ENCODE measurements around the gene RGS9. TPM values are rescaled to one million over a fixed set of nuclear protein-coding genes. Genes with fewer than 3 reads are reported as not detected.

RGS9 gene
- total and polyA plus RNA-seq, 10 of the 15 experiments (the other 5 are each of a cell fraction or from before 2014, with no cell fraction given) = 1.1 to 10.6 (median 5.6) TPM

DNA sequence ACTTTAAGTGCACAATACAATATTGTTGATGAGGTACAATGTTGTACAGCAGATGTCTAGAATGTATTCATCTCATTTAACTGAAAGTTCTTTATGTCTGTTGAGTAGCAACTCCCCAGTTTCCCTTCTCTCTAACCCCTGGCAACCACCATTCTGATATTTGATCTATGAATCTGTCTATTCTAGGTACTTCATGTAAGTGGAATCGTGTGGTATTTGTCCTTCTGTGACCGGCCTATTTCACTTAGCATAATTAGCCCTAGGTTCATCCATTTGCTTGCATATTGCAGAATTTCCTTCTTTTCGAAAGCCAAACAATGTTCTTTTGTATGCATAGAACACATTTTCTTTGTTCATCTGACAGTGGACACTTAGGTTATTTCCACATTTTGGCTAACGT lies 10.8 kb downstream of the RGS9 start:
- BruUV-seq (replicated peaks) = no TSS peak
- no peak for TF ChIP-seq GATAD2B (conservative IDR thresholded peaks at IDR 0.05; ENCODE audit: low read depth)
- TF ChIP-seq, protein P1, sequence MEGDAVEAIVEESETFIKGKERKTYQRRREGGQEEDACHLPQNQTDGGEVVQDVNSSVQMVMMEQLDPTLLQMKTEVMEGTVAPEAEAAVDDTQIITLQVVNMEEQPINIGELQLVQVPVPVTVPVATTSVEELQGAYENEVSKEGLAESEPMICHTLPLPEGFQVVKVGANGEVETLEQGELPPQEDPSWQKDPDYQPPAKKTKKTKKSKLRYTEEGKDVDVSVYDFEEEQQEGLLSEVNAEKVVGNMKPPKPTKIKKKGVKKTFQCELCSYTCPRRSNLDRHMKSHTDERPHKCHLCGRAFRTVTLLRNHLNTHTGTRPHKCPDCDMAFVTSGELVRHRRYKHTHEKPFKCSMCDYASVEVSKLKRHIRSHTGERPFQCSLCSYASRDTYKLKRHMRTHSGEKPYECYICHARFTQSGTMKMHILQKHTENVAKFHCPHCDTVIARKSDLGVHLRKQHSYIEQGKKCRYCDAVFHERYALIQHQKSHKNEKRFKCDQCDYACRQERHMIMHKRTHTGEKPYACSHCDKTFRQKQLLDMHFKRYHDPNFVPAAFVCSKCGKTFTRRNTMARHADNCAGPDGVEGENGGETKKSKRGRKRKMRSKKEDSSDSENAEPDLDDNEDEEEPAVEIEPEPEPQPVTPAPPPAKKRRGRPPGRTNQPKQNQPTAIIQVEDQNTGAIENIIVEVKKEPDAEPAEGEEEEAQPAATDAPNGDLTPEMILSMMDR (IDR thresholded peaks at IDR 0.05 in 2 of 3, conservative IDR thresholded peaks at IDR 0.05 in 1 of 3; ENCODE audit: control insufficient read depth in 2 of 3, extremely low read depth in 1 of 3, insufficient read depth in 1 of 3, low read depth in 3 of 3, low read length in 3 of 3) = no peak
- TF ChIP-seq ZNF384 (IDR thresholded peaks at IDR 0.05; ENCODE audit: borderline replicate concordance, low read depth, low read length) = no peak
- no peak for TF ChIP-seq CEBPB (IDR thresholded peaks at IDR 0.05; ENCODE audit: borderline replicate concordance in 1 of 2, low read depth in 2 of 2, low read length in 2 of 2)
- no peak for TF ChIP-seq HDAC2 (IDR thresholded peaks at IDR 0.05)
- no peak for TF ChIP-seq KAT2A (conservative IDR thresholded peaks at IDR 0.05; ENCODE audit: control insufficient read depth, low read depth, low read length)
- TF ChIP-seq RUNX3 (IDR thresholded peaks at IDR 0.05; ENCODE audit: low read length) = no peak
- TF ChIP-seq MYC (IDR thresholded peaks at IDR 0.05; ENCODE audit: insufficient read depth, insufficient read length, insufficient replicate concordance, low read length, severe bottlenecking) = no peak
- no peak for TF ChIP-seq RFX5 (IDR thresholded peaks at IDR 0.05; ENCODE audit: low read depth, low read length)
- no peak for TF ChIP-seq IRF4 (IDR thresholded peaks at IDR 0.05; ENCODE audit: low read depth, low read length)
- TF ChIP-seq DPF2 (IDR thresholded peaks at IDR 0.05) = no peak
- TF ChIP-seq, protein P2, sequence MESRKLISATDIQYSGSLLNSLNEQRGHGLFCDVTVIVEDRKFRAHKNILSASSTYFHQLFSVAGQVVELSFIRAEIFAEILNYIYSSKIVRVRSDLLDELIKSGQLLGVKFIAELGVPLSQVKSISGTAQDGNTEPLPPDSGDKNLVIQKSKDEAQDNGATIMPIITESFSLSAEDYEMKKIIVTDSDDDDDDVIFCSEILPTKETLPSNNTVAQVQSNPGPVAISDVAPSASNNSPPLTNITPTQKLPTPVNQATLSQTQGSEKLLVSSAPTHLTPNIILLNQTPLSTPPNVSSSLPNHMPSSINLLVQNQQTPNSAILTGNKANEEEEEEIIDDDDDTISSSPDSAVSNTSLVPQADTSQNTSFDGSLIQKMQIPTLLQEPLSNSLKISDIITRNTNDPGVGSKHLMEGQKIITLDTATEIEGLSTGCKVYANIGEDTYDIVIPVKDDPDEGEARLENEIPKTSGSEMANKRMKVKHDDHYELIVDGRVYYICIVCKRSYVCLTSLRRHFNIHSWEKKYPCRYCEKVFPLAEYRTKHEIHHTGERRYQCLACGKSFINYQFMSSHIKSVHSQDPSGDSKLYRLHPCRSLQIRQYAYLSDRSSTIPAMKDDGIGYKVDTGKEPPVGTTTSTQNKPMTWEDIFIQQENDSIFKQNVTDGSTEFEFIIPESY (IDR thresholded peaks at IDR 0.05) = no peak
- TF ChIP-seq PML (IDR thresholded peaks at IDR 0.05; ENCODE audit: low read length) = no peak
- no peak for TF ChIP-seq ESRRA (IDR thresholded peaks at IDR 0.05; ENCODE audit: low read length)
- no peak for TF ChIP-seq WRNIP1 (IDR thresholded peaks at IDR 0.05; ENCODE audit: borderline replicate concordance, low read depth, low read length)
- RAD21 ChIA-PET (ENCODE audit: unreplicated experiment) = no interaction called here
- ATAC-seq (no peak; the same call in 2 of the 3 replicates), DNase-seq (ENCODE audit: low read depth, low spot score) (no peak), FAIRE-seq (no peak)
- 72% methylated on average over 4 of the region's 4 CpGs for WGBS (ENCODE audit: insufficient coverage, insufficient replicate concordance, low lambda C conversion rate, missing lambda C conversion rate)
- peaks cover 6% of the 10 kb centered on the region for H3K4me1 ChIP-seq (ENCODE audit: control insufficient read depth, insufficient read depth, low read length)
- no peak overlapping the region for H3K4me3 ChIP-seq
- no peak overlapping the region; the same call in 1 of the 2 replicates for H3K4me2 ChIP-seq (ENCODE audit: control insufficient read depth, insufficient read depth)
- no peak overlapping the region for H2AFZ ChIP-seq (ENCODE audit: control insufficient read depth, low read depth, low read length)
- SMC1A ChIA-PET (ENCODE audit: uncharacterized antibody, unreplicated experiment) = no interaction called here
- intact Hi-C loops (cut with micrococcal nuclease; ENCODE audit: unreplicated experiment) = no loop called here
- no peaks in the 10 kb centered on the region for H3K79me2 ChIP-seq (ENCODE audit: control insufficient read depth, insufficient read depth, low read length)
- in situ Hi-C loops (cut with MboI) = no loop called here
- CTCF ChIA-PET = interaction anchor here (1.2 kb wide), 1 partner anchor 8 kb away, joined by 3 read pairs; no protein-coding TSS in a partner anchor
- H3K27me3 ChIP-seq (replicated peaks in 1 of 2; ENCODE audit: control insufficient read depth in 2 of 2, insufficient read depth in 2 of 2, low read length in 1 of 2) = no peaks in the 10 kb centered on the region
- H3K9me3 ChIP-seq (replicated peaks; ENCODE audit: control insufficient read depth, insufficient read depth, low read length) = no peaks in the 10 kb centered on the region
- no peak overlapping the region for H3K27ac ChIP-seq (ENCODE audit: control insufficient read depth, insufficient read depth)
- H4K20me1 ChIP-seq (ENCODE audit: control insufficient read depth, insufficient read depth) = no peaks in the 10 kb centered on the region
- H3K9ac ChIP-seq (ENCODE audit: control insufficient read depth, insufficient read depth, low read length) = no peak overlapping the region
- POLR2A ChIA-PET = no interaction called here
- H3K36me3 ChIP-seq (ENCODE audit: control insufficient read depth in 2 of 2, insufficient read depth in 2 of 2, low read length in 1 of 2) = no peaks in the 10 kb centered on the region

Data from GM12878 (cell line).